ENCODE measurements around the gene STON1. TPM values are rescaled to one million over a fixed set of nuclear protein-coding genes. Genes with fewer than 3 reads are reported as not detected.

Gene STON1
- total and polyA plus RNA-seq, 3 donors from 2014 or later: 3.8 to 5.7 (median 5.1) TPM

DNA sequence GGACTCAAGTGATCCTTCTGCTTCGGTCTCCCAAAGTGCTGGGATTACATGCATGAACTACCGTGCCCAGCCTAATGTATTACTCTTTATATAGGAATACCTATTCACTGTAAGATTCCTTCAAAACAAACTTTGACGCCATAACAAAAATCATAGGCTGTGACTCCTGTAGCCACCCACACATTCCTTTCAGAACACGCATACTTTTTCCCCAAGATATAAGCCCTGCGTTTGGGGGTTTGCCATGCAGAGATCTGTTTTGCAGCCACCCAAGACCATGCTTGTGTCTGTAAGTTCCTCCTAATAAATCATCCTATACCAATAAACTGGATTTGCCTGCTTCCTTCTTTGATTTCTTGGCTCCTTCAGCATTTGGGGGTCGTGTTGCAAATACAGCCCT, 46.0 kb upstream of the STON1 start:
- Histone ChIP-seq H3K36me3 (ENCODE audit: low read depth, missing control alignments) (no peaks in the 10 kb centered on the region), H3K4me3 (no peak overlapping the region), H3K4me1 (peaks cover 9% of the 10 kb centered on the region), H3K9me3 (no peaks in the 10 kb centered on the region), H3K27me3 (no peaks in the 10 kb centered on the region), H3K27ac (no peak overlapping the region)
- no peak for TF ChIP-seq CTCF (IDR thresholded peaks at IDR 0.05)
- no peak for TF ChIP-seq POLR2A (IDR thresholded peaks at IDR 0.05)
- DNase-seq: no peak
- WGBS, 2 donors: 82 to 84% methylated on average over 6 of the region's 6 CpGs
- intact Hi-C loops (cut with DNase I; ENCODE audit: low total_unique reads): no loop called here

- no peak overlapping the region for H3K27ac ChIP-seq
- H3K4me1 ChIP-seq: no peaks in the 10 kb centered on the region
- H3K4me3 ChIP-seq: no peak overlapping the region
- no peaks in the 10 kb centered on the region for H3K27me3 ChIP-seq
- 93 to 94% methylated on average over 3 of the region's 3 CpGs for WGBS, 2 donors
- DNase-seq: no peak
- no peak for TF ChIP-seq CTCF (IDR thresholded peaks at IDR 0.05)
- TF ChIP-seq POLR2A (IDR thresholded peaks at IDR 0.05): no peak
- H3K9me3 ChIP-seq: no peaks in the 10 kb centered on the region
- no peaks in the 10 kb centered on the region for H3K36me3 ChIP-seq (ENCODE audit: low read depth, missing control alignments)
- intact Hi-C loops (cut with DNase I; ENCODE audit: low total_unique reads): no loop called here
Observed at GRCh38 chr2:48488545-48488944, 41.4 kb upstream of the STON1 start.

DNA sequence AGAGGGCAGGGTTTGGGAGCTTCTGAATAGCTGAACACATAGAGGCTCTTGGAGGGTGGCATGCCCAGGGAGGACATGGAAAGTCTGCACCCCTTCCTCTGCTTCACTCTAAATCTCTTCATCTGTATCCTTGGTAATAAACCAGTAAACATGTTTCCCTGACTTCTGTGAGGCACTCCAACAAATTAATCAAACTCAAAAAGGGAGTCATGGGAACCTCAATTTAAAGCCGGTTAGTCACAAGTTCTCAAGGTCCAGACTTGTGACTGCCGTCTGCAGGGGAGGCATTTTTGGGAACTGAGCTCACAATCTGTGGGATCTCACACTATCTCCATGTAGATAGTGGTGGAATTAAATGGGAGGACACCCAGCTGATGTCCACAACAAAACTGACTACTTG, 33.1 kb upstream of the STON1 start:
- Histone ChIP-seq H3K36me3 (ENCODE audit: low read depth, missing control alignments) (no peaks in the 10 kb centered on the region), H3K4me1 (peaks cover 6% of the 10 kb centered on the region), H3K4me3 (no peak overlapping the region), H3K27me3 (no peaks in the 10 kb centered on the region), H3K9me3 (no peaks in the 10 kb centered on the region), H3K27ac (no peak overlapping the region)
- no peak for TF ChIP-seq POLR2A (IDR thresholded peaks at IDR 0.05)
- TF ChIP-seq CTCF (IDR thresholded peaks at IDR 0.05): no peak
- no peak for DNase-seq
- WGBS, 2 donors: 74% methylated on average over 2 of the region's 2 CpGs
- intact Hi-C loops (cut with DNase I; ENCODE audit: low total_unique reads): no loop called here

DNA sequence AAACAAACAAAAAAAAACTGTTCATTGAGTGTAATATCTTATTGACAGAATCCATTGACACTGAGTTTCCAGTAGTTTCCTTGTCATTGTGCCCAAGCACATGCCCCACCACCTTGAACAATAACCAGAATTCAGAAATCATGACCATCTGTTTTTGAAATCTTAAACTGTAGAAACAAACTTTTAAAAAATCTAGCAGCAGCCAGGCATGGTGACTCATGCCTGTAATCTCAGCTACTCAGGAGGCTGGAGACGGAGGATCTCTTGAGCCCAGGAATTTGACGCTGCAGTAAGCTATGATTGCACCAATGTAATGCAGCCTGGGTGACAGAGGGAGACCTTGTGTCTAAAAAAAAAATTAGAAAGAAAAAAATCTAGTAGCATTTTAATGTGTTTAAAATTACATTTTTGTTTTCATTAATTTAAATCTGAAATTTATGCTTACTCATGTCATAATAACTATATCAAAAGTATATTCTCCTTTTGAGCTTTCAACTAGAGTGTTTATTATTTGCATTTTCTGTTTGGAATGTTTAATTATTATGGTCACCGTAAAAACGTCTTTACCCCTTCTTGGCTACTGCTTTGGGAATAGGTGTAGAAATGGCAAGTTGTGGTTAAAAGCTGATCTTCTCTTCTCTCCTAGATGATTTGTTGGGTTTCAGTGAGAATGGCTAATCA, 25.2 kb upstream of the STON1 start:
- H3K27me3 ChIP-seq: no peaks in the 10 kb centered on the region
- intact Hi-C loops (cut with DNase I; ENCODE audit: low total_unique reads): no loop called here
- DNase-seq: no peak

More for the DNA sequence above, 25.2 kb upstream of the STON1 start:
- WGBS, 2 donors: 84 to 91% methylated on average over 4 of the region's 4 CpGs
- H3K4me1 ChIP-seq: no peaks in the 10 kb centered on the region
- TF ChIP-seq POLR2A (IDR thresholded peaks at IDR 0.05) (no peak), CTCF (IDR thresholded peaks at IDR 0.05) (no peak)
- no peaks in the 10 kb centered on the region for H3K36me3 ChIP-seq (ENCODE audit: low read depth, missing control alignments)
- H3K4me3 ChIP-seq: no peak overlapping the region
- H3K9me3 ChIP-seq: no peaks in the 10 kb centered on the region
- no peak overlapping the region for H3K27ac ChIP-seq

Measured in testis (tissue), 3 donors.